Bladder microvascular endothelial cell (primary cell): ENCODE measurements around the gene MUC3A. TPM values are rescaled to one million over a fixed set of nuclear protein-coding genes. Genes with fewer than 3 reads are reported as not detected.

ENCODE experiments used
- total RNA-seq: library from RNA; depleted of rRNA; stranded (reverse); fragments of >200 nt; gene quantifications from 2 replicates; pipeline ENCODE4 v1.2.3, GENCODE V29; 2014

The MUC3A gene, protein sequence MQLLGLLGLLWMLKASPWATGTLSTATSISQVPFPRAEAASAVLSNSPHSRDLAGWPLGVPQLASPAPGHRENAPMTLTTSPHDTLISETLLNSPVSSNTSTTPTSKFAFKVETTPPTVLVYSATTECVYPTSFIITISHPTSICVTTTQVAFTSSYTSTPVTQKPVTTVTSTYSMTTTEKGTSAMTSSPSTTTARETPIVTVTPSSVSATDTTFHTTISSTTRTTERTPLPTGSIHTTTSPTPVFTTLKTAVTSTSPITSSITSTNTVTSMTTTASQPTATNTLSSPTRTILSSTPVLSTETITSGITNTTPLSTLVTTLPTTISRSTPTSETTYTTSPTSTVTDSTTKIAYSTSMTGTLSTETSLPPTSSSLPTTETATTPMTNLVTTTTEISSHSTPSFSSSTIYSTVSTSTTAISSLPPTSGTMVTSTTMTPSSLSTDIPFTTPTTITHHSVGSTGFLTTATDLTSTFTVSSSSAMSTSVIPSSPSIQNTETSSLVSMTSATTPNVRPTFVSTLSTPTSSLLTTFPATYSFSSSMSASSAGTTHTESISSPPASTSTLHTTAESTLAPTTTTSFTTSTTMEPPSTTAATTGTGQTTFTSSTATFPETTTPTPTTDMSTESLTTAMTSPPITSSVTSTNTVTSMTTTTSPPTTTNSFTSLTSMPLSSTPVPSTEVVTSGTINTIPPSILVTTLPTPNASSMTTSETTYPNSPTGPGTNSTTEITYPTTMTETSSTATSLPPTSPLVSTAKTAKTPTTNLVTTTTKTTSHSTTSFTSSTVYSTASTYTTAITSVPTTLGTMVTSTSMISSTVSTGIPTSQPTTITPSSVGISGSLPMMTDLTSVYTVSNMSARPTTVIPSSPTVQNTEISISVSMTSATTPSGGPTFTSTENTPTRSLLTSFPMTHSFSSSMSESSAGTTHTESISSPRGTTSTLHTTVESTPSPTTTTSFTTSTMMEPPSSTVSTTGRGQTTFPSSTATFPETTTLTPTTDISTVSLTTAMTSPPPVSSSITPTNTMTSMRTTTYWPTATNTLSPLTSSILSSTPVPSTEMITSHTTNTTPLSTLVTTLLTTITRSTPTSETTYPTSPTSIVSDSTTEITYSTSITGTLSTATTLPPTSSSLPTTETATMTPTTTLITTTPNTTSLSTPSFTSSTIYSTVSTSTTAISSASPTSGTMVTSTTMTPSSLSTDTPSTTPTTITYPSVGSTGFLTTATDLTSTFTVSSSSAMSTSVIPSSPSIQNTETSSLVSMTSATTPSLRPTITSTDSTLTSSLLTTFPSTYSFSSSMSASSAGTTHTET (N-terminal part only)
- total RNA-seq = under 0.01 TPM in 1 of 2 replicates, not detected in the other

DNA sequence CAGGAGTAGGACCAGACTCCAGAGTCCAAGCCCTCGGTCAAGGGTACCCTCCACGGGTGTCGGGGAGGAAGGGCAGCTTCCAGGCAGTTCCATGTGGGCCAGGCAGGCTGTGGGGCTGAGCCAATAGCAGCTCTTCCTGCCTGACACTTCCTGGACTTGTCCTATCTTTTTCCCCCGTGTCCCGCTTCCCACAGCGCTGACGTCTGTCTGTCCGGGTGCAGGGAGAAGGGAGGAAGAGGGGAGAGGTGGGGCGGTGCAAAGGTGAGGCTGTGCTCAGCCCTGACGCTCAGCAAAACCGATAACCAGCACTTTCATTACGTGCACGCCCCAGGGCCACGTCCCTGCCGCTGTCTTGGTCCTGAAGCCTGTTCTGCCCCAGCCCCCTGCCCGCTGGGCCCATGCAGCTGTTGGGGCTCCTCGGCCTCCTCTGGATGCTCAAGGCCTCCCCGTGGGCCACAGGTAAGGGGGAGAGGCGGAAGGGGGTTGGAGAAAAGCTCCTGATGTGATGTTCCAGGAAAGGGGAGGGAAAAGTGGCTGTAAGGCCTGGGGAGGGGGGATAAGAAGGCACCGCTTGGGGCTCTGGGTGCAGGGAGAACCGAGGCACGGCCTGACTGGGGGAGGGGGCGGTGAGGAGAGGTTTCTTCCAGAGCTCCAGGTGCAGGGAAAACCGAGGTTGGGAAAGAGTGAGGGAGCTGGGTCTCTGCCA, at the start of gene MUC3A:
MUC3A (plus strand) TSS at position 308 of the 706 bp plus-strand sequence; CDS start at position 399, 91 bp downstream.

DNA sequence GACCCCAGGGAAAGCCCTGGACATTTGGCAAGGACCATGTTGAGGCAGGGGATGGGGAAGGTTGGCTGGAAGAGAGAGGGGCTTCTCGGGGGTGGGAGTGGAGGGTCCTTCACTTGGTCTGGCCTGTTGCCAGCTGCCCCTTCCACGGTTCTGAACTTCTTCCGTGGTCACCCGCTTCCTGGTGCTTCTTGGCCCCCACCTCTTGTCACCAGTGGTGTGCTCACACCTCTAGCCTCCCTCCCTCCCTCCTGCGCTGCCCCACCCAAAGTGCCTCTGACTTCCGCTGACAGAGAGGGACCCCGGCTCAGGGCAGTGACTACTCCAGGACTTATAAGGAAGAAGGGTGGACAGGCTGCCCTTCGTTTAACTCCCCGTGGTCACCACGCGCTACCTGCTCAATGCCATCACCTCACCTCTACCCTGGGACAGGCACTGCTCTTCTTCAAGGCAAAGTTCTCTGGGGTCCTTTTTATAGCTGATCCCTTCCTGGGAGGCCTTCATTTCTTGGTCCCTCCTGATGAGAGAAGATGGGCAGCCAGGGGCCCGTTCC, 19.8 kb downstream of the MUC3A start, which contains the start of gene MUC12:
MUC12 (plus strand) TSS at position 500 of the 550 bp plus-strand sequence. CDS start 58 bp downstream, outside the sequence.

Other genes with a start within 250 kb of the MUC3A start
- gene POP7, start 243.4 kb upstream of the MUC3A start, total RNA-seq = 28.6 and 36.8 TPM in 2 replicates
- not detected in 2 replicates for gene EPO, start 229.1 kb upstream of the MUC3A start, total RNA-seq
- gene ZAN, start 215.9 kb upstream of the MUC3A start, total RNA-seq = not detected in 2 replicates
- gene EPHB4, start 122.0 kb upstream of the MUC3A start, total RNA-seq = 224 and 582 TPM in 2 replicates
- gene SLC12A9, start 96.8 kb upstream of the MUC3A start, total RNA-seq = 22.5 and 28.6 TPM in 2 replicates
- gene TRIP6, start 82.1 kb upstream of the MUC3A start, total RNA-seq = 36.4 and 62.6 TPM in 2 replicates
- 41.4 and 58.3 TPM in 2 replicates for gene SRRT, start 74.4 kb upstream of the MUC3A start, total RNA-seq
- 1.9 and 2.0 TPM in 2 replicates for gene UFSP1, start 59.8 kb upstream of the MUC3A start, total RNA-seq
- gene ACHE, start 53.6 kb upstream of the MUC3A start, total RNA-seq = 0.16 and 11.3 TPM in 2 replicates
- gene MUC12, start 20.0 kb downstream of the MUC3A start, total RNA-seq = not detected in 2 replicates
- gene MUC17, start 70.5 kb downstream of the MUC3A start, total RNA-seq = not detected in 2 replicates
- gene TRIM56, start 135.9 kb downstream of the MUC3A start, total RNA-seq = 14.4 and 48.5 TPM in 2 replicates
- gene SERPINE1, start 177.6 kb downstream of the MUC3A start, total RNA-seq = 270 and 1,595 TPM in 2 replicates
- 149 and 186 TPM in 2 replicates for gene AP1S1, start 204.9 kb downstream of the MUC3A start, total RNA-seq
- not detected in 2 replicates for gene VGF, start 216.0 kb downstream of the MUC3A start, total RNA-seq
- gene NAT16, start 230.8 kb downstream of the MUC3A start, total RNA-seq = not detected in 2 replicates